Breast epithelium (tissue), 4 donors: ENCODE data around the gene IRX4. TPM values are rescaled to one million over a fixed set of nuclear protein-coding genes. Genes with fewer than 3 reads are reported as not detected.

Source experiments
- DNase-seq, 2 donors: peaks; one replicate each; pipeline ENCODE4 v3.0.0-alpha.2; 2019; ENCODE audit warnings: low spot score in 2 of 2
- H3K27ac ChIP-seq, 2 donors: fragments of 200-600 bp; sonication (generic) in 1 of 2; one replicate each; pipeline ENCODE4 v1.5.1; 2016 to 2019; ENCODE audit warnings: mild to moderate bottlenecking in 1 of 2
- H3K27me3 ChIP-seq, 2 donors: fragments of 200-600 bp; sonication (generic) in 1 of 2; one replicate each; pipeline versions ENCODE4 v1.5.1 to v1.6.0; 2017 to 2019; ENCODE audit warnings: control low read depth in 1 of 2, mild to moderate bottlenecking in 1 of 2
- H3K36me3 ChIP-seq: fragments of 200-600 bp; one replicate; pipeline ENCODE4 v1.5.1; 2019
- H3K4me1 ChIP-seq, 2 donors: fragments of 200-600 bp; sonication (generic); one replicate each; pipeline ENCODE4 v1.5.1; 2016 to 2019; ENCODE audit warnings: control low read depth in 1 of 2
- H3K4me3 ChIP-seq, 3 donors: fragments of 200-600 bp; sonication (generic); 1 replicate in 2 of 3; 2 replicates in 1 of 3; pipeline ENCODE4 v1.5.1; 2016 to 2019; ENCODE audit warnings: mild to moderate bottlenecking in 3 of 3, moderate library complexity in 2 of 3
- H3K9me3 ChIP-seq, 2 donors: fragments of 200-600 bp; sonication (generic) in 1 of 2; one replicate each; pipeline ENCODE4 v1.5.1; 2016 to 2019; ENCODE audit warnings: control low read depth in 1 of 2
- CTCF ChIP-seq, 3 donors: fragments of 450-650 bp; IDR thresholded peaks; one replicate each; pipeline ENCODE4 v1.5.1; 2016 to 2017; ENCODE audit warnings: antibody characterized with exemption in 3 of 3, mild to moderate bottlenecking in 3 of 3, moderate library complexity in 3 of 3
- POLR2A ChIP-seq: fragments of 450-650 bp; IDR thresholded peaks from one replicate; pipeline ENCODE4 v1.6.1; 2016; ENCODE audit warnings: antibody characterized with exemption, mild to moderate bottlenecking, moderate library complexity
- POLR2AphosphoS5 ChIP-seq, 3 donors: sonication (generic); formaldehyde crosslinking; IDR thresholded peaks; one replicate each; pipeline ENCODE4 v1.6.1; 2017; ENCODE audit warnings: antibody characterized with exemption in 3 of 3
- intact Hi-C: fragments of 100-400 bp; cut with DNase I; formaldehyde crosslinking; loops from one replicate; pipeline ENCODE4 v1.15.1; 2023; ENCODE audit warnings: low total_unique reads
- total RNA-seq, 3 donors: library from RNA; depleted of rRNA; stranded (reverse); fragments of >200 nt; gene quantifications; one replicate each; pipeline ENCODE4 v1.1.0, GENCODE V29; 2016

Gene IRX4
- total RNA-seq, 3 donors from 2014 or later = 0.64 to 9.5 (median 2.6) TPM

- H3K27me3 ChIP-seq = peaks cover 0 to 6% of the 10 kb centered on the region in 2 donors
These were observed 46.6 kb upstream of the IRX4 start for GRCh38 chr5:1929108-1929991.

GRCh38 chr5:1926471-1927341 is 44.0 kb upstream of the IRX4 start:
- TF ChIP-seq POLR2AphosphoS5 (IDR thresholded peaks at IDR 0.05) (no peak), POLR2A (no peak), CTCF (IDR thresholded peaks at IDR 0.05) (no peak)
- H3K27ac ChIP-seq = no peak overlapping the region
- H3K4me1 ChIP-seq = peaks cover 0 to 2% of the 10 kb centered on the region in 2 donors
- intact Hi-C loops = no loop called here
- no peak overlapping the region for H3K4me3 ChIP-seq
- peak in 1 of 2 donors; percentile 40 for DNase-seq
- no peaks in the 10 kb centered on the region for H3K36me3 ChIP-seq
- no peaks in the 10 kb centered on the region for H3K9me3 ChIP-seq
- H3K27me3 ChIP-seq = peaks cover 0 to 6% of the 10 kb centered on the region in 2 donors

More at GRCh38 chr5:1929108-1929991, 46.6 kb upstream of the IRX4 start:
- intact Hi-C loops = no loop called here
- Histone ChIP-seq H3K36me3 (no peaks in the 10 kb centered on the region), H3K27ac (no peak overlapping the region), H3K9me3 (no peaks in the 10 kb centered on the region), H3K4me1 (peaks cover 0 to 2% of the 10 kb centered on the region in 2 donors), H3K4me3 (no peak overlapping the region)
- no peak for TF ChIP-seq CTCF (IDR thresholded peaks at IDR 0.05)
- peak in 1 of 2 donors; percentile 2 for DNase-seq

GRCh38 chr5:1926071-1926440 is 43.3 kb upstream of the IRX4 start:
- no peak for DNase-seq
- Histone ChIP-seq H3K27me3 (peaks cover 0 to 6% of the 10 kb centered on the region in 2 donors), H3K9me3 (no peaks in the 10 kb centered on the region), H3K4me1 (peaks cover 0 to 2% of the 10 kb centered on the region in 2 donors), H3K36me3 (no peaks in the 10 kb centered on the region), H3K27ac (no peak overlapping the region), H3K4me3 (no peak overlapping the region)
- intact Hi-C loops = no loop called here
- TF ChIP-seq CTCF (IDR thresholded peaks at IDR 0.05) (no peak), POLR2A (no peak), POLR2AphosphoS5 (IDR thresholded peaks at IDR 0.05) (no peak)

GRCh38 chr5:1925111-1926070 is 42.7 kb upstream of the IRX4 start:
- Histone ChIP-seq H3K4me1 (no peaks in the 10 kb centered on the region), H3K9me3 (no peaks in the 10 kb centered on the region), H3K4me3 (no peak overlapping the region), H3K27ac (no peak overlapping the region), H3K27me3 (peaks cover 0 to 6% of the 10 kb centered on the region in 2 donors), H3K36me3 (no peaks in the 10 kb centered on the region)
- TF ChIP-seq CTCF (IDR thresholded peaks at IDR 0.05) (no peak), POLR2A (no peak), POLR2AphosphoS5 (IDR thresholded peaks at IDR 0.05) (no peak)
- peak in 1 of 2 donors; percentile 36 for DNase-seq
- intact Hi-C loops = no loop called here
